HG02678 (cell line): ENCODE measurements around the gene COX4I1.

Source experiments
- ATAC-seq: cut with Tn5 transposase; IDR thresholded peaks from one replicate; pipeline ENCODE4 v1.9.1; 2021; ENCODE audit warnings: mild to moderate bottlenecking, moderate library complexity; ENCODE audit not compliant: unreplicated experiment

The COX4I1 gene

GRCh38 chr16:85838381-85838780, 38.9 kb downstream of the COX4I1 start:
- no peak for ATAC-seq

GRCh38 chr16:85838876-85839585, 39.5 kb downstream of the COX4I1 start:
- ATAC-seq = no peak

DNA sequence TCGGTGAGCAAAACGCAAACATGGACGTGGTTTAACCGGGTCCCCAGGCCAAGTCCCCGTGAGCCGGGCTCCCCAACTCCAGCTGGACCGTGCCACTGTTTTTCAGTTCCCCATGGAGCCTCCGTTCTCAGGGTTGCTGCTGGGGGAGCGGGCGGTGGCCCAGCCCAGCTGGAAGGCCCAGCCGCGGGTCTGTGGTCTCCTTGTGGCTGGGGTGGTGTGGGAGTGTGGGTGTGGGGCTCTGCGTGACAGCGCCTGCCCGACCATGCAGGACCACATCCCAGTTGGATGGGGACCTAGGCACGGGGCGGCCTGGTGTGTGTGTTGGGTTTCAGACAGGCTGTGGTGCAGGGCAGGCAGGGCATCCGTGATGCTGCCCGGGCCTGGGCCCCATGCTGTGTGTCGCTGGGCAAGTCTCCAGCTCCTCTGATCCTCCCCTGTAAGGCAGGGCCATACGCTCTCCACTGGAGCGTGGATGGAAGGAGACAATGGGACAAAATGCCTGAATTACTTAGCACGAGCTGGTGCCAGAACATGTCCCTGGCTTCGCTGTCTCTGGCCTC, 40.3 kb downstream of the COX4I1 start:
- no peak for ATAC-seq

DNA sequence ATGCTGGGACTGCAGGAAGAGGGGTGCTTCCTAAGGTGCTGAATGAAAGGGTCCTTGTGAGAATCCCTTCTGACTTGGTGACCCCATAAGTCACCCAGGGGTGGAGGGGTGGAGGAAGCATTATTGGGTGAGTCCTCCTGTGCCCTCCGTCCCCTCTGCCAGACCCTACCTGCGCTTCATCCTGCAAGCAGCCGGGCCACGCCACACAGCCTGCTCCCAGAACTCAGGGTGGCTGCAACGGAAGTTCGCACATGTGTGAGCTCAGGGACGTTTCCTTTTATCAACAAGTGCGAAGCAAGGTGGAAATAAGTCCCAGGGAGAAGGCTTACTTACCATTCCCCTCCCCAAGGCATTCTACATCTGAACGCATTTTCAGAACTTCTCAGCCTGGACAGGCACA, 40.9 kb downstream of the COX4I1 start:
- no peak for ATAC-seq

DNA sequence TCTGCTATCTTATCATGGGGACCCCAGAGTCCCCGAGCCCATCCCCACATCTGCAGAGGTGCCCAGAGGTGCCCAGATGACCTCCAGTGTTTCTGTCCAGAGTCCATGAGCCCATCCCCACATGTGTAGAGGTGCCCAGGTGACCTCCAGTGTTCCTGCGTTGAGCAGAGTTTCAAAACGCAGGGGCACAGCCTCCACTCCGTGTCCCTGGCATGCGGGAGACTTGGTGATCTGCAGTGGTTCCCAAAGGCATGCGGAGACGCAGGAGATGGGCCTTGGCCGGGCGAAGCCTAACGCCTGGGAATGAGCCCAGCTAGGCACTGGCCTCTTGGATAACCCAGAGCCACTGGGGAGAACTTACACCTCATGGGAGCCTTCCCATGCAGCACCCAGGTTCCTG, 41.3 kb downstream of the COX4I1 start:
- ATAC-seq = no peak

DNA sequence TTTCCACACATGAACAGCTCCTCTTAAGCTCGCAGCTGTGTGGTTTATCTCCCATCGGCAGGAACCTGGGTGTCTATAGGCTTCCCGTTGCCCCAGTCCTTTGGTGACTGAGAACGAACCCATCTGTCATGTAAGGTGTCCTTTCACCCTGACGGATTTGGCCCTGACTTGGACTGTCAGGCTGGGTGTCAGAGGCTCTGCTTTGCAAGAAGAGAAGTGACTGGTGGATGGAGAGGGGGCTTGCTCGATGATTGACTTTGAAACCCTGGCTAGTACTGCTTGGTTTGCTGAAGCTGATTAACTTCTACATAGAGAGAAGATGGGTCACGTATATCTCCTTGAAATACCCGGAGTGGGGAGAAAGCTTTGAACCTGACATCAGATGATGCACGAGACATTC, 42.9 kb downstream of the COX4I1 start:
- ATAC-seq = no peak

DNA sequence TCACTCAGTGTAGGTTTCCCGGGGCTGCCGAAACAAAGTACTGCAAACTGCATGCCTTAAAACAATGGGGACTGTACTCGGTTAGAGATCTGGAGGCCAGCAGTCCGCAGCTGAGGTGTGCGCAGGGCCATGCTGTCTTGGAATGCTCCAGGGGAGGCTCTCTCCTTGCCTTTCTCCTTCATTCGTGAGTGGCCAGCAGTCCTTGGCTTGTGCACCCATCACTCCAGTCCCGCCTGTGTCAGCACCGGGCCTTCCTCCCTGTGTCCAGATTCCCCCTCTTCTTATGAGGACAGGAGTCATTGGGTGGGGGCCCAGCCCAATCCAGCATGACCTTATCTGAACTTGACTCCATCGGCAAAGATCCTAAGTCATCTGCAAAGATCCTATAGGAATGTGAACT, 43.4 kb downstream of the COX4I1 start:
- no peak for ATAC-seq

DNA sequence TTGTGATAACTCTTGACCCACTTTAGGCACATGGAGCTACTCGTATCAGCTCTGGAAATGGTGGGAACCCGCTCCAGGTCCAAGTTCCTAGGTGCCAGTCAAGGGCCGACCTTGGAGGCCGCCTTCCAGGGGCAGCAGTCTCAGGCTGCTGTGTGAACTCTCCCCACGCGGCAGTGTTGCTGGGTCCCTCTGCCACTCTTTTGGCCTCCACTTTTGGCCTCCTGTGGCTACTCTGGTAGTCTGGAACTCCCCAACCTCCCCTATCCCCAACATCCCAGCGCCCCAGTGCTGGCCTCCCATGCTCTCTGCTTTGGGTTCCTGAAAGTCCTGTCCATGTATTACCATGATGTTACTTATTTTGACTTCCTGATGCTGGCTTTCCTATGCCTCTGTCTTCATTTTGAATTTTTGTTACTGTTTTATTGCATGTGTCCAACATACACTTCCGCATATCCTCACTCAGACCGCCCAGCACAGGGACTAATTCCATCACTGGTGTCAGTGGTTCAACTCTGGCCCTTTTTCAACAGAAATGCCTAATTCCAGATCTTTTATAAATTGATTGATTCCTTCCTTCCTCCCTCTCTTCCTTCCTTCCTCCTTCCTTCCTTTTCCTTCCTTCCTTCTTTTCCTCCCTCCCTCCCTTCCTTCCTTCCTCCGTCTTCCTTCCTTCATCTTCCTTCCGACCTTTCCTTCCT, 44.1 kb downstream of the COX4I1 start:
- no peak for ATAC-seq

GRCh38 chr16:85844169-85844481, 44.6 kb downstream of the COX4I1 start:
- ATAC-seq = no peak

GRCh38 chr16:85844786-85845185, 45.3 kb downstream of the COX4I1 start:
- ATAC-seq = no peak

DNA sequence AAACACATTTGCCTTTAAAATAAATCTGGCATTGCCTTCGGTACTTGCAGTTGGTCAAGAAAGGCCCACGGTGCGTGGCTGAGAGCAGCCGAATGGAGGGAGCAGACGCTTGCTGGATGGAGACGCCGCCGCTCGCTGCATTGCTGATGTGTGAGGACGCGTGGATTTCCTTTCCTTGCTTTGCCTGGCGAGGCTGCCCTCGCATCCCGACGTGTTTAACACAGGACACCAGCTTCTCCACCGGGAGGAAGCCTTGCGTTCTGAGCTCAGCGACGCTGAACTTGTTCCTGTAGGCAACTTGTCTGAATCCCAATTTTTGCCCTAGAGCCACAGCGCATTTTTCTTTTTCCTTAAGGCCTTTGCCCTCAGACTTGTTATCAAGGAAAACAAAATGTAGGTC, 45.8 kb downstream of the COX4I1 start:
- no peak for ATAC-seq

DNA sequence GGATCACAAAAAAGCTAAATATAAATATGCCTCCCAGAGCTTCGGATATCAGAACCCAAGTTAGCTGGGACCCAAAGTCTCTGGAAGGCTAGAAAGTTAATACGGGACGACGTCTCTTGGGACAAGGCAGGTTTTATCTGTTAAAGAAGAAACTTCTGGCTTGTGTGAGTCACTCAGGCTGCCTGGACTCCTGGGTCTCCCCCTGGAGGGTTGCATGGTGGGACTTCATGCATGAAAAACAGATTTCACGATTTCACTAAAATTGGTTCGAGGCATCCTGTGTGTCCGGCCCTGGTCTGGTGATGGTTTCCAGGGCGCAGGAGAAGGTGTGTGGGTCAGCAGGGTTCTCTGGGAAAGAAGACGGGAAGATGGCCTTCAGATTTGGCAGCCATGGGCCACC, 47.0 kb downstream of the COX4I1 start:
- no peak for ATAC-seq

- no peak for ATAC-seq
Measured at GRCh38 chr16:85847036-85847435, 47.5 kb downstream of the COX4I1 start.

DNA sequence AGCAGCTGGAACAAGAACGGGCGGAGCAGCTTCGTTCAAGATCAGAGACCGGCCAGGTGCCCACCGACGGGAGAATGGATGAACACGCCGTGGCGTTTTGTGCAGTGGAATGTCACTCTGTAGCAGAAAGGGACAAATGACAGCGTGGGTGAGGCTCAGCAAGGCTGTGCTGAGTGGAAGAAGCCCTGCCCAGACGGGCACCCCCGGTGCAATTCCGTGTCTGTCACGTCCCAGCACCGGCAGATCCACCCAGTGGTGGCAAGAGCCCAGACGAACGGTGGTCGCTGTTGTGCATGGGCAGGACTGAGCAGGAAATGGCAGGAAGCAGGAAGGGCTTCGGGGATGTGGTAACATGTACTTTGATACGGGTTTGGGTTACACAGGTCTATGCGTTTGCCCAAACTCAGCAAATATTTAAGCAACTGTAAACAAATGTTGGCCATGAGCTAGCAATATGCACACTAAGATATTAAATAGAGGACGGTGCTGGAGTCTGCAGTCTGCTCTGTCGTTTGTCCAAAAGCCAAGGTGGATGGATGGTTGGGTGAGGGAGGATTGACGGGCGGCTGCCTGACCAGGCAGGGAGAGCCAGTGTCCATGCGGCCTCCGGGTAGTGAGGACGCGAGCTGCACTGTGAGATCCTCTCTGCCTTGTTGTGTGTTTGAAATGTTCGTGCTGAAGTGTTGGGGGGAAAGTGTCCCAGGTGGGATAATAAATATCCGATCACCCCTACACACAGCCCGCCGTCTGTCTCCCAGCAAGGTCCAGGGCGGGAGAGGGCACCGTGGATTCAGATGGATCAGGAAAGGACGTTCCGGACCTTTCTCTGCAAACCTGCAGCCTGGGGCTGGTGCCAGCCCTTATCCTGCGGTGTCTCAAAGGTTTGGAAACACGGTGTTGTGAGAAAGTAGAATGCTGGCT, 48.4 kb downstream of the COX4I1 start:
- ATAC-seq = no peak

- ATAC-seq = no peak
Measured at GRCh38 chr16:85848986-85849385, 49.5 kb downstream of the COX4I1 start.

DNA sequence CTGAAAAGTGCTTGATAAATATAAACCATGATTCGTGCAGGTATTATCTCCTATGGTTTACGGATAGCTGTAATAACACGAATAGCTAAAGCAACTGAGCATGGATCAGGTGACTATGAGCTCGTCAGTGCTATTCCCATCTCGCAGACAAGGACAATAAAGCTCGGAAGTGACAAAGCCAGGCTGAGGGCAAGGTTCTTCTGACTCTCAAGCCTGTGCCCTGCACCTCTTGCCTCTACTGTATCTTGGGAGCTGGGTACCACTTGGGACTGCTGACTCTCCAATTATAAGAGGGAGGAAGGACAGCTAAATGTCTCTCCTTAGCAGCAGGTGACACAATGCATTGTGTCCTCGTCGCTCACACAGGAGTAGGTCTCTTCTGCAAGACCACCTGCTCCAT, 49.9 kb downstream of the COX4I1 start:
- no peak for ATAC-seq

GRCh38 chr16:85850344-85850880, 50.9 kb downstream of the COX4I1 start:
- ATAC-seq = no peak

- no peak for ATAC-seq
Measured at GRCh38 chr16:85851034-85851785, 51.7 kb downstream of the COX4I1 start.

DNA sequence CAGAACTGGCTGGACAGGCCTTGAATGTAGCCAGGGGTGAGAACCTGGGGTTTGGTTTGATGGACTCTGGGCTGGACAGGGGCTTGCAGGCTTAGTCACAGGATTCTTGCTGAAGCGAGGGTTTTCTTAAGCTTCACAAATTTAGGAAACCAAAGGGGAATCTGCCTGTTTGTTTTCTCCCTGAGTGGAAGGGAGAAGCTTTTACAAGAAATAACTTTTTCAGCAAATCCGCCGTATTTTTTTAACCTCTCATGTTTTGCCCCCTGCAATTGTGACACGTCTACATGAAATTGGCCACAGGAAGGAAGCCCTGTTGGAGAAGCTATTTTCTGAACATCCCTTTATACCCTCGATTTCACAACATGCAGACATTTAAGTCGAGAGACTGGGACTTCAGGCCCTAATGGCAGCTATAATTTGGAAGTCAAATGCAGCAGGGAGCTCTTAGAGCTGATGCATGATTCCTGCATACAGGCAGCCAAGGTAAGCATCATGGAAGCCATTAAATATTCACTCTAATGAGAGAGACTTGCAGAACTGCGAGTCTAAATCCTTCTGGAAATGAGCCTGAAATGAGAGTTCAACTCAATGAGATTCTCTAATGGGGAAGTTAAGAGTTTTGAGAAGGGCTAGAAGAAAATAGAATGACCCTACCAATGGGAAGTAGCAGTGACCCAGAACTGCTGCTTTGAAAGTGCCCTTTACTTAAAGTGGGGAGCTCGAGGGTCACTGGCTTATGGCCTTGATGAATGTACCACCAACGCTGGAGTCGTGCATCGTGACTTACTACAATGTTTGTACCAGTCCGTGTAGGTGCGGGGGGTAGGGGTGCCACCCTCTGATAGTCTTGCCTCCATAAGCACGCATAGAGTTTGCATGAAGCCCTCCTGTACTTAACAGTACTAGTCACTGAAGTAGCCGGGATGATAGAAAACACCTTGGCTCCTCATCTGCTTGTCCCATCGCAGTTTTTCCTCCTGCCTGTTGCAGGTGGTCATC, 54.4 kb downstream of the COX4I1 start:
- no peak for ATAC-seq
